Neural cell (in vitro differentiated cells): ENCODE results near the gene LRMDA.

ENCODE experiments used
- CTCF ChIP-seq: fragments of 450-650 bp; IDR thresholded peaks from 2 replicates; pipeline ENCODE4 v1.5.1; 2014; ENCODE audit warnings: antibody characterized with exemption, mild to moderate bottlenecking, moderate library complexity; ENCODE audit not compliant: poor library complexity, severe bottlenecking
- EZH2 ChIP-seq: fragments of 200-600, 300-800 bp; shearing (Covaris generic), sonication (generic); IDR thresholded peaks from 2 replicates; pipeline ENCODE4 v1.6.1; 2014; ENCODE audit warnings: antibody characterized with exemption, low read length, borderline replicate concordance, mild to moderate bottlenecking; ENCODE audit not compliant: insufficient read depth, poor library complexity, severe bottlenecking
- MXI1 ChIP-seq: fragments of 450-650 bp; conservative IDR thresholded peaks from 2 replicates; pipeline ENCODE4 v1.6.1; 2014; ENCODE audit warnings: antibody characterized with exemption, mild to moderate bottlenecking; ENCODE audit not compliant: poor library complexity, severe bottlenecking

DNA sequence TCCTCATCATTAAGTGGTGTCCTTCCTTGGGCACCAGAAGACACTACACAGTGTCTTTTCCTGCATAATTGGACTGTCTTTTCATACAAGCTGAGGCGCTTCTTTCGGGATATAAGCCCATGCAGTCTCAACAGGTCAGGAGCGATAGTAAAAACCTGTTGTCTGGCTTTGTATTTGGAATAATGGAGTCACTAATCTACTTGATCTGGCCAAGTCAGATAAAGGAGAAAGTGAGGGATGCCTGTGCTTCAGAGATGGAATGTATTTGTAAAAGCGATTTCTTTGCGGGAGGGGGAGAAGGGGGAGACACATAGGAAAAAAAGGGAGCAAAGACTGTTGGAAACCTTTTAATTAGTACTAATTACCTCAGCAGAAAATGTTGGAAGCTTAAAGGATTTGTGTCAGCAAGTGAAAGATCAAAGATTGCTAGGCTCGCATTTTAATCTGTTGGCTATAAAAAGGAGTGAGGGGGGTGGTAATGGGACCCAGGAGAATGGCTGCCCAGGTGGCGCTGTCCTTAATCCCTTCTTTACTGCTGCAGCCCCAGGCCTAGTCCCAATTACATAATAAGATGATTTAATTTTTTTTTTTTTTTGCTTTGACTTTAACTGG lies 581.4 kb downstream of the LRMDA start:
- TF ChIP-seq EZH2, result no peak
- TF ChIP-seq CTCF, result no peak
- no peak for TF ChIP-seq MXI1
